Fibroblast of pulmonary artery (primary cell): ENCODE results near the gene AK1.

Experiments used
- DNase-seq: peaks from one replicate; pipeline ENCODE4 v3.0.0-alpha.2; 2010; ENCODE audit warnings: low read depth
- H3K4me3 ChIP-seq: replicated peaks from 2 replicates; pipeline ENCODE4 v1.5.1; 2011; ENCODE audit warnings: low read depth, mild to moderate bottlenecking, control low read depth, low read length, moderate library complexity
- TF ChIP-seq, protein P1 (sequence below): IDR thresholded peaks from 2 replicates; pipeline ENCODE4 v1.5.1; 2011; ENCODE audit warnings: mild to moderate bottlenecking, control low read depth, low read length, inconsistent platforms; ENCODE audit errors: missing control alignments

Gene AK1

DNA sequence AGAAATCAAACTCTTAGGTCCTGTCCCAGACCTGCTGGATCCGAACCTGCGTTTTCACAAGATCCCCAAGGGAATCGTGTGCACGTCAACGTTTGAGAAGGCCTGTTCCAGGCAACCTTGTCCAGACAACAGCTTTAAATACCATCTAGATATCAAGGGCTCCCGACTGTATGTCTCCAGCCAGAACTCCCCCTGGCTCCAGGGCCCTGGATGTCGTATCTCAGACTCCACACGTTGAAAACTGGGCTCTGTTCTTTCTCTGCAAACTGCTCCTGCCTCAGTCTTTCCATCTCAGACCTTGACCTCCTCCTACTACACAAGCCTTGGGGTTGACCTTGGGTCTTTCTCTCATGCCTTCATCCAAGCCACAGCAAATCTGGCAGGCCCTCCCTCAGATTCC is 17.2 kb downstream of the AK1 start:
- no peak for DNase-seq
- TF ChIP-seq, protein P1, sequence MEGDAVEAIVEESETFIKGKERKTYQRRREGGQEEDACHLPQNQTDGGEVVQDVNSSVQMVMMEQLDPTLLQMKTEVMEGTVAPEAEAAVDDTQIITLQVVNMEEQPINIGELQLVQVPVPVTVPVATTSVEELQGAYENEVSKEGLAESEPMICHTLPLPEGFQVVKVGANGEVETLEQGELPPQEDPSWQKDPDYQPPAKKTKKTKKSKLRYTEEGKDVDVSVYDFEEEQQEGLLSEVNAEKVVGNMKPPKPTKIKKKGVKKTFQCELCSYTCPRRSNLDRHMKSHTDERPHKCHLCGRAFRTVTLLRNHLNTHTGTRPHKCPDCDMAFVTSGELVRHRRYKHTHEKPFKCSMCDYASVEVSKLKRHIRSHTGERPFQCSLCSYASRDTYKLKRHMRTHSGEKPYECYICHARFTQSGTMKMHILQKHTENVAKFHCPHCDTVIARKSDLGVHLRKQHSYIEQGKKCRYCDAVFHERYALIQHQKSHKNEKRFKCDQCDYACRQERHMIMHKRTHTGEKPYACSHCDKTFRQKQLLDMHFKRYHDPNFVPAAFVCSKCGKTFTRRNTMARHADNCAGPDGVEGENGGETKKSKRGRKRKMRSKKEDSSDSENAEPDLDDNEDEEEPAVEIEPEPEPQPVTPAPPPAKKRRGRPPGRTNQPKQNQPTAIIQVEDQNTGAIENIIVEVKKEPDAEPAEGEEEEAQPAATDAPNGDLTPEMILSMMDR = no peak
- H3K4me3 ChIP-seq = no peak overlapping the region

DNA sequence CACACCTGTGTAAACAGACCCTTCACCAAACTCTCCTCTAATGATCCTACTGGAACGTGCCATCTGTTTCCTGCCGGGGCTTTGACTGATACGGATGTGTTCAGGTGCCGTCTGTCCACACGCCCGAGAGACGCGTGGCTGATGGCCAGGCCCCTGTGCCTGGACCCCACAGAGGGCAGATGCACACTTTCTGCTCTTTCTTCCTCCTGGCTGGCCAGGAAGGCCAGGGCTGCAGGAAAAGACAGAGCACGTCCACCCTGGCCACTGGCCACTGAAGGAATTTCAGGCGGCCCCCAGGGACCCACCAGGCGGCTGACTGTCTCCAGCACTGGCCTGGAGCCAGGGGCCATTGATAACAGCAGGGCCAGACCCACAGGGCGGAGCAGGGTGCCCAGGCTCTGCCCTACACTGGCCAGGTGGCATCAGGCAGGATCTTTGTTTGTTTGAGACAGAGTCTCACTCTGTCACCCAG is 19.4 kb downstream of the AK1 start:
- peak; percentile 49 for DNase-seq
- TF ChIP-seq, protein P1 = no peak
- H3K4me3 ChIP-seq = no peak overlapping the region

DNA sequence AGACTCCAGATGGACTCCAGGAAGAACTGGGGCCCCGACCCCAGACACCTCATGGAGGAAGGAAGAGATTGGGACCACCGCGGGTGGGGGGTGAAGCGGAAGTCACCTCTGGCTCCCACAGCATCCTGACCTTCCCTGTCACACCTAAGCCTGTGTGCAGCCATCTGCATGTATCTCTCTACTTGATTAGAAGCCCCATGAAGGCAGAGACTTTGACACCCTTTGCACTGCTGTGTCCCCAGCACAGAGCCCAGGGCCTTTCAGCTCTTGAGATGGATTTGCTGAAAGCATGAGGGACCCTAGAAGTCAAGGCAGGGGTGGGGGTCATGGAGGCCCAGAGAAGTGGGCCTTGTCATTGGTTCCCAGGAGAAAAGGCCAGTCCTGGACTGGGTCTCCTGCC is 20.2 kb downstream of the AK1 start:
- DNase-seq = no peak
- TF ChIP-seq, protein P1 = no peak
- no peak overlapping the region for H3K4me3 ChIP-seq

DNA sequence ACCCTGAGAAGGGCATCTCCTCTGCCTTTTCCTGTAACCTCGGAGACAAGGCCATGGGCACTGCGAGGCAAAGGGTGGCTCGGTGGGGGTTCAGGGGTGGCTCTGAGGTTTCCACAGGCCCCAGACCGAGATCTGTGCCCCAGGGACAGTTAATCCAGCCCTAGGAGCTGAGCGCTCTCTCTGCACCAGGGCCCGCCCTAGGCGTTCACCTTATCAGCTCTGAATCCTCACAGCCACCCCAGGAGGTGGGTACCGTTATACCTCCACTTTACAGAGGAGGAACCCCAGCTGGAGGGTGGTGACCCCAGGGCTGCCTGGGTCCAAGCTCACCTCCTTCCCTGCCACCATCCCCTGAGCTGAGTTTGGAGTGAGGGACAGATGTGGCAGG is 20.8 kb downstream of the AK1 start:
- DNase-seq = no peak
- no peak overlapping the region for H3K4me3 ChIP-seq
- TF ChIP-seq, protein P1 = no peak

DNA sequence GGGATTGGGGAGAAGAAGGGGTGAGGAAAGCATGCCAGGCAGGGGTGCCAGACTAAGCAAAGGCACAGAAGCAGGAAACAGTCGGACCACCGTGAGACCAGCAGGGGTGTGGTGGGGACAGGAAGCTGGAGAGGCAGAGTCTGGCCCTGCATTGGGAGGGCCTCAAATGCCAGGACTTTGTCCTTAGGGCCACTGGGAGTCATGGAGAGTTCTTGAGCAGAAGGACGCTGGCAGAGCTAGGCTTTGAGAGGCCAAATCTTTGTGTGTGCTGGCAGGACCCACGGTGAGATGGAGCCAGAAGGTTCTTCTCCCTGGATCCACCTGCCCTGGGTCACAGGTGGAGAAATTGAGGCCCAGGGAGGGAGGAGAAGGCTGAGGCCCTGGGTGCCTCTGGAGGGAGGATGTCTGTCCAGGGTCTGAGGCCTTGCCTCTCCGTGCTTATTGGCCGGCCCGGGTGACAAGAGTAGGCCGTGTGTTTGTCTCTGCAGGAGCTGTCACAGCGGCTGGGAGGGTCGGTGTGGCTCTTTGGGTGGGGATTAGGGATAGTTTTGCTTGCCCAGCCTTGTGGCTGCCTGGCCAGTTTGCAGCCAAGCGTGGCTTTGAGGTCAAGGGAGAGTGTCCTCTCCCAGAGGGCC is 21.3 kb downstream of the AK1 start:
- DNase-seq = no peak
- TF ChIP-seq, protein P1 = no peak

DNA sequence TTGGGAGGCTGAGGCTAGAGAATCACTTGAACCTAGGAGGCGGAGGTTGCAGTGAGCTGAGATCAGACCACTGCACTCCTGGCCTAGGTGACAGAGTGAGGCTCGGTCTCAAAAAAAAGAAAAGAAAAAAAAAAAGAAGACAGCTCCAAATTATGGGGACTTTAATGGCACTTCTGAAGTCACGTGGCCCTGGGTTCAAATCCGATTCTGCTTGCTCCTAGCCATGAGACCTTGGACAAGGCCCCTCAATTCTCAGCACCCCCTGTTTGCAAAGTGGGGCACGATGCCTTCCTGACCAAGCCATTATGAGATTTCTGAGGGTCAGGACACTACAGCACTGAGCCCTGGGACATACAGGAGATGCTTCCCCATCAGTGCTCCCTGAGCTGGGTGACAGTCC is 22.0 kb downstream of the AK1 start:
- no peak overlapping the region for H3K4me3 ChIP-seq
- TF ChIP-seq, protein P1 = no peak
- no peak for DNase-seq

More for the DNA sequence above, 21.3 kb downstream of the AK1 start:
- H3K4me3 ChIP-seq = no peak overlapping the region

DNA sequence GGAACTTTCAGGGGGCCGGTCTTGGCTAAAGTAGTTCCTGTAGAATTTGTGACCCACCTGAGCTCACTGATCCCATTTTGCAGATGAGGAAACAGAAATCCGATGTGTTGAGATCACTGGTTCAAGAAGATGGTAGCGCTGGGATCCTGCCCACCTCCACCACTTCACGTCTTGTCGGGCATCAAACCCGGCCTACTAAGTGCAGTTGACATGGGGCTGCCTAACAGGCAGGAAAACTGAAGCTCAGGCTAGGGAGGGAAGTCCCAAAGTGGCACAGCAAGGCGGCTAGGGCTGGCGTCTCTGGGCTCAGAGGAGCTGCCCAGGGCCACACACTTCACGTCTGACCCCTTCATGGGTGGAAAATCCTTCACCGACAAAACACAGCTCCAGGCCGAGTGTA is 22.5 kb downstream of the AK1 start:
- TF ChIP-seq, protein P1 = no peak
- no peak overlapping the region for H3K4me3 ChIP-seq
- no peak for DNase-seq
